ENCODE results near the gene STMN3.

- TF ChIP-seq EZH2 (IDR thresholded peaks at IDR 0.05; ENCODE audit: insufficient read depth, poor library complexity, severe bottlenecking) (no peak), EZH2phosphoT487 (IDR thresholded peaks at IDR 0.05; ENCODE audit: insufficient read depth, low read depth) (no peak)
Measured at GRCh38 chr20:63701329-63702035, 48.3 kb upstream of the STMN3 start.

Data from GM23248 (cell line).